ENCODE data around the gene ZNF786.
A peak's percentile ranks its signal among the peaks of the same experiment; 100 is the strongest.
"Not testable (repeated sequence)": the region's sequence is repeated elsewhere in the genome, so short reads cannot be mapped to it uniquely, and the experiment has no call there.

ZNF786 gene, protein sequence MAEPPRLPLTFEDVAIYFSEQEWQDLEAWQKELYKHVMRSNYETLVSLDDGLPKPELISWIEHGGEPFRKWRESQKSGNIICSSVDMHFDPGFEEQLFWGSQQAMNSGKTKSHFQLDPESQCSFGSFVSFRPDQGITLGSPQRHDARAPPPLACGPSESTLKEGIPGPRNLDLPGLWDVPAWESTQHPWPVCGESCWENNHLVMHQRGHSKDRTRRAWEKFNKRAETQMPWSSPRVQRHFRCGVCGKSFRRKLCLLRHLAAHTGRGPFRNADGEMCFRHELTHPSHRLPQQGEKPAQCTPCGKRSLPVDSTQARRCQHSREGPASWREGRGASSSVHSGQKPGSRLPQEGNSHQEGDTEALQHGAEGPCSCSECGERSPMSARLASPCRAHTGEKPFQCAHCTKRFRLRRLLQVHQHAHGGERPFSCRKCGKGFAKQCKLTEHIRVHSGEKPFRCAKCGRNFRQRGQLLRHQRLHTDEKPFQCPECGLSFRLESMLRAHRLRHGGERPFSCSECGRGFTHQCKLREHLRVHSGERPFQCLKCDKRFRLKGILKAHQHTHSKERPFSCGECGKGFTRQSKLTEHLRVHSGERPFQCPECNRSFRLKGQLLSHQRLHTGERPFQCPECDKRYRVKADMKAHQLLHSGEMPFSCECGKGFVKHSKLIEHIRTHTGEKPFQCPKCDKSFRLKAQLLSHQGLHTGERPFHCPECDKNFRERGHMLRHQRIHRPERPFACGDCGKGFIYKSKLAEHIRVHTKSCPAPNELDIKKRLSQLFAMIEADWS

DNA sequence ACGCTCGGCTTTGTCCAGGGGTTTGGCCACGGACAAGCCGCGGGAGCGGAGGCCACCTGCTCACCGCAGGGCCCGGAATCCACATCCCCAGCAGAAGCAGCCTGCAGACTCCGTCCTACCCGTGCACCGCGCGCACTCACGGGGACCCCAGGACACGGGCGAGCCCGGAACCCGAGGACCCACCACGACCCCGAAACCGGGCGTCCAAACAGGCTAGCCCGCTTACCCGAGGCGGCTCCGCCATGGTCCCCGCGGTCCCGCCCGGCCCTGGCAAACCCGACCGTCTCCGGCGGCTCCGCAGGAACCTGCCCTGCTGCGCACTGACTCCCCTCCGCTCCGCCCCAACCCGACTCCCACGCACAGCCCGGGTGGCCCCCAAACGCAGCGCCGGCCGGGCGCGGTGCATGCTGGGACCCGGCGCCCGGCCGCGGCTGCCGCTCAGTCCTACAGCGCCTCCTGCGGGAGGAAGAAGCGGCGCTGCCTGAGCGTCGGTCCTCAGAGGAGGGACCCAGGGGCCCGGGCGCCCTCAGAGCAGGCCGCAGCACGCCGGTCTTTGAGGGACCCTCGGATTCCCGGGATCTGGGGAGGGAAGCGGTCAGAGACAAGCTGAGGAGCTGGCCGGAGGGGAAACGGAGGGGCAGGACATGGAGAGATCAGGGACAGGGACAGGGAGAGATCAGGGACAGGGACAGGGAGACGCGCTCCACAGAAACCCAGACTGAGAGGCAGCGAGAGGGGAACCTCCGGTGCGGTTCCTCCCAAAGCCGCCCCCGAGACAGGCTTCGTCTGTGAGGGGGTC, at the start of gene ZNF786:
Gene ZNF786 (minus strand): TSS at position 322 of the 799 bp plus-strand sequence. CDS start 78 bp downstream, at position 244.
- DNase-seq (ENCODE audit: low read depth in 2 of 2), result peak; percentile 86 to 88

DNA sequence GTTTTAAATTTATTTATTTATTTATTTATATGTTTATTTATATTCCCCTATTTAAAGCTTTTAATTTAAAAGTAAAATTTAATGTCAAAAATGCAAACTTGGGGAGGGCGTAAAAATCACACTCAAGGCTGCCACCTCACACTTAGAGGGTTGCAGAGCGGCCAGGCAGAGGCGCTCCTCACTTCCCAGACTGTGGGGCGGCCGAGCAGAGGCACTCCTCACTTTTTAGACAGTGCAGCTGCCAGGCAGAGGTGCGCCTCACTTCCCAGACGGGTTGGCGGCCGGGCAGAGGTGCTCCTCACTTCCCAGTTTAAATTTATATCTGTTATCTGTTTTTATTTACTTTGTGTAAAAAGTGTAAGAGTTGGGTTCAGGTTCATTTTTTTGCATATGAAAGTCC, 45.6 kb upstream of the ZNF786 start:
- no peak for DNase-seq (ENCODE audit: low read depth in 2 of 2)

DNA sequence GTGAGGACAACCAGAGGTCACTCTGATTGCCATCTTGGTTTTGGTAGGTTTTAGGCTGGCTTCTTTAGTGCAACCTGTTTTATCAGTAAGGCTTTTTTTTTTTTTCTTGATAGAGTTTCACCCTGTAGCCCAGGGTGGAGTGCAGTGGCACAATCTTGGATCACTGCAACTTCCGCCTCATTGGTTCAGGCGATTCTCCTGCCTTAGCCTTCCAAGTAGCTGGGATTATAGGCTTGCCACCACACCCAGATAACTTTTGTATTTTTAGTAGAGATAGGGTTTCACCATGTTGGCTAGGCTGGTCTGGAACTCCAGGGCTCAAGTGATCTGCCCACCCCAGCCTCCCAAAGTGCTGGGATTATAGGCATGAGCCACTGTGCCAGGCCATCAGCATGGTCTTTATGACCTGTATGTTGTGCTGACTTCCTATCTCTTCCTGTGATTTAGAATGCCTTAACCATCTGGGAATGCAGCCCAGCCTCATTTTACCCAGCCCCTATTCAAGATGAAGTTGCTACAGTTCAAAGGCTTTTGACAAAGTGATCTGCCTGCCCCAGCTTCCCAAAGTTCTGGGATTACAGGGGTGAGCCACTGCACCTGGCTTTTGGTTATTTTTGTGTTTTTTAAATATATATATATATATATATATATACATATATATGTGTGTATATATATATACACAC, 42.7 kb upstream of the ZNF786 start:
- DNase-seq (ENCODE audit: low read depth in 2 of 2), result no peak

DNA sequence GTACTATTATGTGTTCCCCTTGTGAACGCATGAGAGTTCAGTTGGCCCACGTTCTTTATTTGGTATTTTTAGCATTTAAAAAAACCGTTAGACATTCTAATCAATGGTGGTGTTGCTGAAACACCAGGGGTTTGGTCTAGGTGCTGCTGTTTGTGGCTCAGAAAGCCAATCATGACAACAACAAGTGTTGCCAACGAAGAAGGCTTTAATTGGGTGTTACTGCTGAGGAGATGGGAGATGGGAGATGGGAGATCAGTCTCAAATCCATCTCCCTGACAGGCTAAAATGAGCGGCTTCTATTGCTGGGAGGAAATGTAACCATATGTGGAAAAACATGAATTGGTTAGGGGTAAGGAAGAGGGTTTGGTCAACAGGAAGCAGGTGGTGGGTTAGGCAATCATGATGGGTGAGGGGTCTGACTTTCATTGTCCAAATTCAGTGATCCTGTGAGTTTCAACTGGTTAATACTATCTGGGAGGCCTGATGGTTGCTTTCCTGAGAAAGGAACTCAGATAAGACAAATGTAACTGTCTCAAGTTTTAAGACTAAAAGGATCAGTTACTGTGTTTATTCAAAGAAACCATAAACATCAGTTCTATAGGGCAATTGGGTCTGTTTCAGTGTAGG, 40.2 kb upstream of the ZNF786 start:
- no peak for DNase-seq (ENCODE audit: low read depth in 2 of 2)

DNA sequence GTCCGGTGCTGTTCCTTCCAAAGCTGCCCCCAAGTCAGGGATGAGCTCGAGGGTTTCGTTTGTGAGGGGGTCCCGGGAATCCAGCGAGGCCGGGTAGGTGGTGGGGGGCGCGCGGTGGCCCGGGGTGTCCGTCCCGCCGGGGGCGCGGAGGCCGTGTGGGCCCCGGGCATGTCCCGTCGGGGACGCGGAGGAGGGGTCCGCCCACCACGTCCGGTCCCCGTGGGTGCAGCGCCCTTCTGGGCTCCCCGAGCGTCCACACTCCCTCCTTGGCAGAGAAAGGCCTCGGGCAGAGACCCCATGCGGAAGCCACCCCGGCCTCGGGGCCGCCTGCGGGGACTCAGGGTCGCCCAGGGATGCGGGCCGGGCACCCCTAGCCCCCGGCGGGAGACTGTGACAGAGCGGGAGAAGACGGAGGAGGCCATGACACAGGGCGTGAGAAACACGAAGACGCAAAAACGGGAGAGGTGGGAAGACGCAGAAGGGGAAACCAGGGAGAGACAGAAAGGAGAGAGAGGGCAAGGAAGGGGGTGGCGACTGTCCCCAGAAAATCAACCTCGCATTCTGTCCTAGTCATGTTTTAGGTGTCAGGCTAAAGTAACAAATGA, 36.2 kb upstream of the ZNF786 start:
- DNase-seq (ENCODE audit: low read depth in 2 of 2), result peak; percentile 57 to 58

DNA sequence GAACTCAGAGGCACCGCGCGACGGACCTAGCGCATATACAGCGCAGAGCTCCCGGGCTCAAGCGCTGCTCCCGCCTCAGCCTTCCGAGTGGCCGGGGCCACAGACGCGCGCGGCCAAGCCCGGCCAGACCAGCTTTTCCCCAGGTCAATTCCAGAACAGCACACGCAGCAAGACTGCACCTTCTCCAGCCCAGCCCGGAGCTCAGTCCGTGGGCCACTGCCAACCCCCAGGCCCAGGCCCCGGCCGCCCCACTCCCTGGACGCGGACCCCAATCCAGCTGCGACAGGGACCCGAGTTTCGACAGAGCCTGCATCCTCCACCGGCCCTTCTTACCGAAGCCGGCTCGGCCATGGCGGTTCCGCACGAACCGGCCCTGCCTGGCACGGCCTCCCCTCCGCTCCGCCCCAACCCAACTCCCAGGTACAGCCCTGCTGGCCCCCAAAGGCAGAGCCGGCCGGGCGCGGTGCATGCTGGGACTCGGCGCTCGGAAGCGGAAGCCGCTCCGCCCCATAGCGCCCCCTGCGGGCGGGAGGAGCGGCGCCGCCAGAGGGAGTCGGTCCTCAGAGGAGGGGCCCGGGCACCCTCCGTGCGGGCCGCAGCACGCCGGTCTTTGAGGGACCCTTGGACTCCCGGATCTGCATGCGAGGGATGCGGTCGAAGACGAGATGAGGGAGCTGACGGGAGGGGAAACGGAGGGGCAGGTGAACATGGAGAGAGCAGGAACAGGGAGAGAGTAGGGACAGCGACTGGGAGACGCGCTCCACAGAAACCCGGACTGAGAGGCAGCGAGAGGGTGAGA, 35.5 kb upstream of the ZNF786 start, which contains the start of gene ZNF425:
Gene ZNF425 (minus strand): TSS at position 462 of the 799 bp plus-strand sequence. CDS start 111 bp downstream, at position 351.
- DNase-seq (ENCODE audit: low read depth in 2 of 2), result peak; percentile 81 to 86

DNA sequence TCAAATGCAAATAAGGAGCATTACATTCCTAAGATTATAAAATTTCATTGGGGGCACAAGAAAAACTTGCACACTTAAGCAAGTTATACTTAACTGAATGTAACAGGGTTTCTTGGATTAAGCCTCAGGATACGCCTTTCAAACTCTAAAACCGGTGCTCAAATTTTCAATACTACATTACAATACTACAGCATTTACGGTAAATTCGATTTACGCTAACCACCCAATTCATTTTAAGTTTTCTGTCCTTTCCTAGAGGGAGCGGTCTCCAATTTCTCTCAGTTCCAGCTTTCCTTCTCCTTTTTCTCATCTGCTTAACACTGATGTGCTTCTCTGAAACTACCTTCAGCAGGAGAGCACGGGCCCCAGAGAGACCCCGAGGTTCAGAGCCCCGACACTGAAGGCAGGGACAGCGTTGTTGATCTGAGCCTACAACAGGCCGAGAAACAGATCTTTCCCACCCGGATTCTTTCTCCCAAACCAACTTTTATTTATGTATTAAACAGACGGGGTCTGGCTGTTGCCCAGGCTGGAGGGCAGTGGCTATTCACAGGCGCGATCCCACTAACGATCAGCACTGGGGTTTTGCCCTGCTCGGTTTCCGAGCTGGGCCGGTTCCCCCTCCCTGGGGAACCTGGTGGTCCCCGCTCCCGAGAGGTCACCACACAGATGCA, 34.8 kb upstream of the ZNF786 start:
- DNase-seq (ENCODE audit: low read depth in 2 of 2), result no peak

DNA sequence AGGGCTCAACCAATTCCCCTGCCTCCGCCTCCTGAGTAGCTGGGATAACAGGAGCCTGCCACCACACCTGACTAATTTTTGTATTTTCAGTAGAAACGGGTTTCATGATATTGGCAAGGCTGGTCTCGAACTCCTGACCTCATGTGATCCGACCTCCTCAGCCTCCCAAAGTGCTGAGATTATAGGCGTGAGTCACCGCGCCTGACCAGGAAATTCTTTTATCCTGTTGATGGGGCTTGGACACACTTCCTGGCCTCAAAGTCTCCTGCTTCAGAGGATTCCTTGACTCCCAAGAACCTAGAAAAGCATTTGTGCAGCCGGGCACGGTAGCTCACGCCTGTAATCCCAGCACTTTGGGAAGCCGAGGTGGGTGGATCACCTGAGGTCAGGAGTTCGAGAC, 19.5 kb upstream of the ZNF786 start:
- no peak for DNase-seq (ENCODE audit: low read depth in 2 of 2)

DNA sequence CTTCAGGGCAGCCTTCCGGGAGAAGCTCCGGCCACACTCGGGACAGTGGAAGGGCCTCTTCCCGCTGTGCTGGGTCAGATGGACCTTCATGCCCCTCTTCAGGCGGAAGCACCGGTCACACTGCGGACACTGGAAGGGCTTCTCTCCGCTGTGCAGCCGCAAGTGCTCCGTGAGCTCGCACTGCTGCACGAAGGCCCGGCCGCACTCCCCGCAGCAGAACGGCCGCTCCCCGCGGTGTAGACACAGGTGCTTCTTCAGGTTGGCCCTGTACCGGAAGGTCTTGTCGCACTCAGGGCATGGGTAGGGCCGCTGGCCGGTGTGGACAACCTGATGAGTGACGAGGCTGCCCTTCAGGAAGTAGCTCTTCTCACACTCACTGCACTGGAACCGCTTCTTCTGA, 14.2 kb upstream of the ZNF786 start:
- no peak for DNase-seq (ENCODE audit: low read depth in 2 of 2)

DNA sequence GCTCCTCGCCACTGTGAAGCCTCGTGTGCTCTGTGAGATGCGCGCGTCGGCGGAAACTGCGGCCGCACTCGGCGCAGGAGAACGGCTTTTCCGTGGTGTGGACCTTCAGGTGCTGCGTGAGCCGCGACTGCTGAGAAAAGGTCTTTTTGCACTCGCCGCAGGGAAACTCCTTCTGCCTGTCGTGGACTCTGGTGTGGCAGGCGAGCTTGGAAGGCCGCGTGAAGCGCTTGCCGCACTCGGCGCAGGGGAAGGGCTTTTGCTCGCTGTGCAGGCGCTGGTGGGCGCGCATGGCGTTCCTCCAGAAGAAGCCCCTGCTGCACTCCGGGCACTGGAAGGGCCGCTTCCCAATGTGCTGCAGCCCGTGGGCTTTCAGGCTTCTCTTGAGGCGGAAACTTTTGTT, 13.7 kb upstream of the ZNF786 start:
- no peak for DNase-seq (ENCODE audit: low read depth in 2 of 2)

DNA sequence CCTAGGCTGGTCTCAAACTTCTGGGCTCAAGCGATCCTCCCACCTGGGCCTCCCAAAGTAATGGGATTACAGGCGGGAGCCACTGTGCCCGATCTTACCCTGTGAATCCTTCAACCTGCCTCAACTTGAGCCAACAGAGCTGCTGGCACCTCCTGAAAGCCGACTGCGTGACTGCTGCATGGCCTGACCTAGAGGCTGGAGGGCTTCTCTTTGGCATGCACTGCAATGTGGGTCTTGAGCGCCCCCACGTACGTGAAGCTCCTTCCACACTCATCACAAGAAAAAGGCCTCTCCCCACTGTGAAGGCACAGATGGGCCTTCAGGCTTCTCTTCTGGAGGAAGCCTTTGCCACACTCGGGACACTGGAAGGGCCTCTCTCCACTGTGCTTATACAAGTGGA, 12.9 kb upstream of the ZNF786 start:
- no peak for DNase-seq (ENCODE audit: low read depth in 2 of 2)

DNA sequence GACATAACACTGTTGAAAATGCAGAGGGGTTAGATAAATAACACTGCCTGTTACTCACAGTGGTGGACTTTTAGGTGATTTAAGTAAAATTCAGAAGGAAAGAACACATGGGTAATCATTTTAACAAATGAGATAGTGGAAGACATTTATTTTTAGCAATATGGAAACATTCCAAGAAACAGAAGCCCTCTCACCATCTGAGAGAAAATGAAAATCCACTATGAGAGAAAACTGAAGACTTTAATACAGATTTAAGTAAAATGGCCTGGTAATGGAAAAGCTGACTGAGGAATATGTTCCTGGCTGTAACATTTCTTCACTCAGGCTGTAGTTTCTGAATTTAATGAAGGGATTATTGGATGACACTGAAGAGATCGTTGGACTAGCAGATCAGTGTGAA, 12.1 kb upstream of the ZNF786 start:
- no peak for DNase-seq (ENCODE audit: low read depth in 2 of 2)

DNA sequence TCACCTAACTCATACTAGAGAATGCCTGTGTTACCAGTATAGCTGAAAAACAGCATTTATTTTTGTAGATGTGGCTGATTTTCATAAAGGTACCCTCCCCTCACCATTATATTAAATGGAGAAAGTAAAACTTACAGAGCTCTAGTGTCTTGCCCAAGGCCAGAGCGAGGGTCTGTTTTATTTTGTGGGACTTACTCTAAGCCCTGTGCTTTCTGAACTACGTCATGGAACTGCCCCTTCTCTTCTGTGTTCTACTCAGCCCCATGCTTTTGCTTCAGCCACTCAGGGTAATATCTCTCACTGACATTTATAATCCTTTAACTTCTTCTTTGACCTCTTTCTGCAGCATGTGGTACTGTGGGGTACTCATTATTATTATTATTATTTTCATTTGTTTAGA, 10.3 kb upstream of the ZNF786 start:
- DNase-seq (ENCODE audit: low read depth in 2 of 2), result no peak

DNA sequence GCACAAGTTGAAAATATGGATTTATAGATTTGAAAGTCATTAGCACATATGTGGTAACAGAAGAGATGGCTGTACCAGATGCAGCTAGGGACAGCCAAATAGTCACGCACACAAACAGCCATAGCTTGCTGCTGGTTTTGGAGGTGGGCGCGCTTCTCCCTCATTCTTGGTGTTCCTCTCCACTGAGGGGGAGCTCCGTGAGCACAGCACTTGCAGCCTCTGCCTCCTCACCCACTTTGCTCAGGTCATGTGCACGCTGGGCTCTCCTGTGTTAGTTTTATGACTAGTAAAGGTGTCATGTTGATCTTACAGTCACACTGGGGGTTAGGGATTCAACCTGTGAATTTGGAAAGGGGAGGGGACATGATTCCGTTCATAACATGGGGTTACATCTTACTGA, 8.5 kb upstream of the ZNF786 start:
- no peak for DNase-seq (ENCODE audit: low read depth in 2 of 2)

DNA sequence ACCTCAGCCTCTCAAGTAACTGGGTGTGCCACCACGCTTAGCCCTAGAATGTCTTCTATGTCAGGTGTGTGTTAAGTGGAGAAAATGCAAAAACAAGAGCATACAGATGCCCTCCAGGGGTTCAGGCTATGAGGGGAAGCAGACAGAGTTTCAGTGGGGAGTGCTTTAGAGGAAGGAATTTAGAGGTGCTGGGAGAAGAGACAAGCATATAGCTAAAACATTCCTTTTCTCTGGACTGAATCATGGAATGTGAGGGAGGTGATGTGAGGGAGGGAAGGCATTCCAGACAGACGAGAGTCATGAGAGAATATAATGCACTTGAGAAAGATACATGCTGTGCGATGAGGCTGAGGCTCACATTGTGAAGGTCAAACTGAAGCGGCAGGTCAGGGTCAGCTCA, 6.6 kb upstream of the ZNF786 start:
- no peak for DNase-seq (ENCODE audit: low read depth in 2 of 2)

DNA sequence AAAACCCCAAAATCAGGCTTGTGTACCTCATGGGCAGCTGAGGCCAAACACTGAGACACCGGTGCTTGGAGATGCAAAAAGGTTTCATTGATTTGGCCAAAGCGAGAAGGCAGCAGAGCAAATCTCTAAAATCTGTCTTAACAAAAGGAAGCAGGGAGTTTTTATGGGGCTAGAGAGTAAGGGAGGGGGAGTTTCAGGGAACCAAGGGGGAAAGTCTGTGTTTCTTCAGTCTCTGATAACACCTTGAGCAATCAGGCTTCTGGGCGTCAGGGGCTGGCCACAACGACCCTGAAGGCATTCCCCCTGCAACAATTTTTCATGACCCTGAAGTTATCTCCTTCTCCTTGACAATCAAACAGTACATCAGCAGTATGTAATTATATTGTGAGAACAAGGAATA, 2.7 kb upstream of the ZNF786 start:
- DNase-seq (ENCODE audit: low read depth in 2 of 2), result no peak

DNA sequence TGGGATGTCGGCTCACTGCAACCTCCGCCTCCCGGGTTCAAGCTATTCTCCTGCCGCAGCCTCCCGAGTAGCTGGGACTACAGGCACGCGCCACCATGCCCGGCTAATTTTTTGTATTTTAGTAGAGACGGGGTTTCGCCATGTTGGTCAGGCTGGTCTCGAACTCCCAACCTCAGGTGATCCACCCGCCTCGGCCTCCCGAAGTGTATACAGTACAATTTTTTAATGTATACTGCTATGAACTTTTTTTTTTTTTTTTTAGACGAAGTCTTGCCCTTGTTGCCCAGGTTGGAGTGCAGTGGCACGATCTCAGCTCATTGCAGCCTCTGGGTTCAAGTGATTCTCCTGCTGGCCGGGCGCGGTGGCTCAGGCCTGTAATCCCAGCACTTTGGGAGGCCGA, 1.7 kb upstream of the ZNF786 start:
- DNase-seq (ENCODE audit: low read depth in 2 of 2), result not testable (repeated sequence)

DNA sequence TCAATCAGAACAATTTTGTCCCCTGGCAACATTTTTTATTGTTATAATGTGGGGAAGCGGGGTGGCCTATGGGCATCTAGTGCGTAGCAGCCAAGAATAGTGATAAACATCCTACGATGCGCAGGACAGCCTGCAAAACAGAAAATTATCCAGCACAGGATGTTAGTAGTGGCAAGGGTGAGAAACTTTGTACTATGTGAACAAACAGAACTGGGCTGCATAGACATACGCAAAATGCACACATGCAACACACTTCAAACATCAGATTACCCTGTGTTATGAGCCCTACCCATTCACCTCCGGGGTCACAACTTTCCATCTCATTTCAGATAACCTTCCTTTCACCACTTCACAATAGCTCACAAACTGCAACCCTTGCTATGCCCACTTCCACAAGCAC, 3.1 kb downstream of the ZNF786 start:
- no peak for DNase-seq (ENCODE audit: low read depth in 2 of 2)

DNA sequence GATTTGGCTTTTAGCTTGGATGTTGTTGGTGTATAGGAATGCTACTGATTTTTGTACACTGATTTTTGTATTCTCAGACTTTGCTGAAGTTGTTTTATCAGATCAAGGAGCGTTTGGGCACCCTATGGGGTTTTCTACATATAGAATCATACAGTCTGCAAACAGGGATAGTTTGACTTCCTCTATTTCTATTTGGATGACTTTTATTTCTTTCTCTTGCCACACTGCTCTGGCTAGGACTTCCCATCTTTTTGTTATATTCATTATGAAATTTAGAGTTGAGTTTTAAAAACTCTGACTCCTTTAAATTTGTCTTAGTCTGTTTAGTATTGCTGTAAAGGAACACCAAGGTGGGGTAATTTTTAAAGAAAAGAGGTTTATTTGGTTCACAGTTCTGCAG, 4.7 kb downstream of the ZNF786 start:
- DNase-seq (ENCODE audit: low read depth in 2 of 2), result no peak
